Muscle of back (tissue), 11 donors: ENCODE data around the gene CPSF7. TPM values are rescaled to one million over a fixed set of nuclear protein-coding genes. Genes with fewer than 3 reads are reported as not detected.
"Not testable (repeated sequence)": the region's sequence is repeated elsewhere in the genome, so short reads cannot be mapped to it uniquely, and the experiment has no call there.

Experiments used
- DNase-seq, 3 donors: peaks; one replicate each; pipeline versions ENCODE4 v3.0.0 to v3.0.0-alpha.2; 2013
- polyA plus RNA-seq, 10 donors: library from polyadenylated mRNA; unstranded; fragments of 120-200 nt; gene quantifications; one replicate each; pipeline ENCODE4 v1.2.1, GENCODE V29; 2013; ENCODE audit not compliant: insufficient read length in 10 of 10

The CPSF7 gene
- polyA plus RNA-seq, 10 donors, result 55.2 to 79.3 (median 69.8) TPM

- no peak for DNase-seq
Measured at GRCh38 chr11:61445516-61445915, 15.7 kb upstream of the CPSF7 start.

GRCh38 chr11:61442616-61443015 lies 12.8 kb upstream of the CPSF7 start:
- DNase-seq, result no peak

GRCh38 chr11:61439615-61440014 lies 9.8 kb upstream of the CPSF7 start:
- DNase-seq, result no peak

DNA sequence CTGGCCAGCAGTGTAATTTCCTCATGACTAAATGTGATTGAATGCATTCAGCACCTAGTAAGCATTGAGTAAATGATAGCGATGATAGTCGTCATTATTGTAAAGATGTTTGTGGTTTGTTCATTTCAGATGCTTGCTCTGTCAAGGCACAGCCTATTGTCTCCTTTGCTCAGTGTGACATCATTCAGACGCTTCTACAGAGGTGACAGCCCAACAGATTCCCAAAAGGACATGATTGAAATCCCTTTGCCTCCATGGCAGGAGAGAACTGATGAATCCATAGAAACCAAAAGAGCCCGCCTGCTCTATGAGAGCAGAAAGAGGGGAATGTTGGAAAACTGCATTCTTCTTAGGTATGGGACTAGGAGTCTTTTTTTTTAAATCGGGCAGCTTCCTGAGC lies 7.7 kb upstream of the CPSF7 start:
- DNase-seq, result no peak

- not testable (repeated sequence) for DNase-seq
Measured at GRCh38 chr11:61430839-61431238, 1.1 kb upstream of the CPSF7 start.

GRCh38 chr11:61429346-61429690 lies 457 bp downstream of the CPSF7 start:
- peak in 2 of 3 donors; percentile 58 to 79 for DNase-seq

GRCh38 chr11:61425367-61426131 lies 4.2 kb downstream of the CPSF7 start:
- DNase-seq, result no peak

DNA sequence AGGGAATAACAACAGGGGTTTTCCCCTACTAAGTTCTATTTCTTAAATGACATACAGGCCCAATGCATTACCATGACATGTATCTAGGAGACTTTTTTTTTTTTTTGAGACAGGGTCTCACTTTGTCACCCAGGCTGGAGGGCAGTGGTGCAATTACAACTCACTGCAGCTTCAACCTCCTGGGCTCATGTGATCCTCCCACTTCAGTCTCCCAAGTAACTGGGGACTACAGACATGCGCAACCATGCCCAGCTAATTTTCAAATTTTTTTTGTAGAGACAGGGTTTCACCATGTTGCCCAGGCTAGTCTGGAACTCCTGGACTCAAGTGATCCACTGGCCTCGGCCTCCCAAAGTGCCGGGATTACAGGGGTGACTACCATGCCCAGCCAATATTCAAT lies 7.5 kb downstream of the CPSF7 start:
- DNase-seq, result no peak

DNA sequence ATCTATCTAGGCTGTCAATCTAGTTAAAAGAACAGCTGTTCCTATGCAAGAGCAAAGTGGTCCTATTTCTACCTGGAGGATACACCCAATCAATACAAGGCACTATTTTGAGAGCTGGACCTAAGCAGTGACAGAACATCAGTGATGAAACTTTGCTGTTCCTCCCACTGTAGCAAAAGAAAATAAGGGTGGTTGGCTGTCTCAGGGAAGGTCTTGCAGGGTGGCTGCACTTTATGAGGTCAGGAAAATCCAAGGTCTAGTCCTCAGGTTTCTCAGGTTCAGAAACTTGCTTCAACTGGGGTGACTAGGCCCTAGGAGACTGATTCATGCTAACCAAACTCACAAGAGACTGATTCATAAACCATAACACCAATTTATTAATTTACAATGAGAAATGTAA lies 11.6 kb downstream of the CPSF7 start:
- no peak for DNase-seq

- DNase-seq, result peak in 2 of 3 donors; percentile 16 to 38
Measured at GRCh38 chr11:61417670-61418069, 12.1 kb downstream of the CPSF7 start.

GRCh38 chr11:61416941-61417340 lies 12.8 kb downstream of the CPSF7 start:
- DNase-seq, result no peak

DNA sequence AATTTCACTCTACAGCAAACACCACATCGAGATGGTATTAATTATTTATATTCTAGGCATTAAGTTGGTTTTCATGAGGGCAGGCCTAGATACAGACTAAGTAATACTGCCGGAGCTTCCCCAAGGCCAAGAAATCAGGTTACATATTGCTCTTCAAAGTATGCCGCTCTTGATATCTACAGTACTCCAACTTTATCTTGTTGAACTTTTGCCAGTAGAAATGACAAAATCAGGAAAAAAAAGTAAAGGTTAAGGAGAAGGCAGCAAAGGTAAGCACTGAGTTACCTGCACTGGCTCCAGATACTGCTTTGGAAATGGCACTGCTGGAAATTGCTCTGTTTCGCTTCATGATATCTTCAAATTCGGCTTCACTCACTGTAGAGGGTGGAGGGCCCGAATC lies 14.4 kb downstream of the CPSF7 start:
- no peak for DNase-seq

- DNase-seq, result no peak
Measured at GRCh38 chr11:61414547-61414946, 15.2 kb downstream of the CPSF7 start.

DNA sequence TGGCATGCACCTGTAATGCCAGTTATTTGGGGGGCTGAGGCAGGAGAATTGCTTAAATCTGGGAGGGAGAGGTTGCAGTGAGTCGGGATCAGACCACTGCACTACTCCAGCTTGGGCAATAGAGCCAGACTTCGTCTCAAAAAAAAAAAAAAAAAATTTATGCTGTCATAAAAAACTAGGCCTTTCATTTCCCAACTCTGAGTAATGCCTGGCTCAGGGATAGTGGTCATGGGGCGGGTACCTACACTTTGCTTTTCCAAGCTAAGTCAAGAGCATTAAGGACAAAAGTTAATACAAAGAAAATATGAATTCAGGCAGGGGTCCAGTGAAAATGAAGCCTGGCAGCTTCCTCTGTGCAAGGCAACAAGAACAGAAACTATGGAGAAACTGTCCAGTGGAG lies 16.3 kb downstream of the CPSF7 start:
- DNase-seq, result no peak

GRCh38 chr11:61411589-61411988 lies 18.2 kb downstream of the CPSF7 start:
- DNase-seq, result no peak

- no peak for DNase-seq
Measured at GRCh38 chr11:61406991-61407728, 22.6 kb downstream of the CPSF7 start.

DNA sequence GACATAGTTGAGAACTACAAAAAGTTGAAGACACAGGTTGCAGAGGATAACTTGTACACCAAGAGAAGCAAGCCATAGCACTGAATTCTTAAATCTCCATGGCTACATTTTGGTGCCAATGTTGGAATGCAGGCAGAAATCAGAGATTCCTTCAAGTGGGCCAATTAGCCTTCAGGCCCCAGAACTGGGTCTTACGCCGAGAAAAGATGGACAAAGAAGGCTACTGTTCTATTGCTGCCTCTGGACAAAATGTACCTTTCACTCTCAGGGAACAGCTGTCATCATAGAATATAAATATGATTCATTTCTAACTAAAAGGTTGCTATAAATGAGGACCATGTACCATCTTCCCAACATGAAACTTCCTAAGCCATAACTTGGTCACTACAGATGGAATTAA lies 23.7 kb downstream of the CPSF7 start:
- DNase-seq, result no peak

GRCh38 chr11:61404641-61405040 lies 25.1 kb downstream of the CPSF7 start:
- DNase-seq, result no peak

DNA sequence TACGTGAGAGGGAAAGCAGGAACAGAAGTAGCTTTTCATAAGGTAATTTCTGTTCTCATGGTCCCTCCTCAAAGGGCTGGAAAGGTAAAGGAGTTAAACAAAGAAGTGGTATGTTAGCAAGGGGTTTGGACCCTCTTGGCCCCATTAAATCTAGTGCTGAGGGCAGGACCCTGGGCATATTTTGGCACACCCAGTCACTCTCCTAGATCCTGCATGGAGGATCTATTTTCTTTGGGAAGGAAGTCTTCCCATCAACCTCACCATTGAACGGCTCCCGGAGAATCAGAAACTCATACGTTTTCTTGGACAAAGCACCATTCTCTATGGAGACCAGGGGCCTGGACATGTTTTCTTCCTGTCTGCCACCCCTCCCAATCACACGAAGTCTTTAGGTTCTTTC lies 25.7 kb downstream of the CPSF7 start:
- no peak for DNase-seq

DNA sequence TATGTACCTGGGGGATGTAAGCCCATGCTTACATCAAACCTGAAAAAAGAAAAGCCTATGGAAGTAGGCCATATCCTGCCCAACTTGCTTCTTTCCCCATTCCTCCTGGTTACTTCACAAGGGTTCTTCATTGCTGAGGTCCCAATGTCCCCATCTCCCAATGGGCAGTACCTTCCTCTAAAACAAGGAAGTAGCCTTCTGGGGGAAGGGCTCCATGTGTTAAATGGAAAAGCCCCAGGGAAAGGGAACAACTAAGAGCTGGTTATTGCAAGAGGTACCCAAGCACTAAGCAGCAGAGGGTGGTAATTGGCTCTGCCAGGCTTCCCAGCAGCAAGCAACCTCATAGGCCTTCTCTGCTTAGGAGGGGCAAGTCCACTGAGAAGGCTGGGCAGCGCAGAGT lies 26.1 kb downstream of the CPSF7 start:
- DNase-seq, result no peak

- no peak for DNase-seq
Measured at GRCh38 chr11:61401573-61401972, 28.2 kb downstream of the CPSF7 start.

DNA sequence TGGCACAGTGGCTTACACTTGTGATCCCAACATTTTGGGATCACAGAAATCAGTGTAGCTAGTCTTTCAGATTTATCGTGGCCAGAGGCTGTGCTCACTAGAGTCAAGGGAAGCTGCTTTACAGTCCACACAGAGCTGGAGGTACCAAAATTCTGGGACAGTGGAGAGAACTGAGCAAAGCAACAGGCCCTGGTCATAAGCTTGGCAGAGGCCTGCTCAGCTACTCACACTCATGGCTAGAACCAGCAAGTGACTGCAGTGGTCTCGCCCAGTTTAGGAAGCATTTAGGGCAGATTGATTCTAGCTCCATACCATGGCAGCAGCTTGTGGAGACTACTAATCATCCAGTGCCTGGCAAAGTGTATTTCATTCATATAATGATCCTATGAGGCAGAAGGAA lies 28.6 kb downstream of the CPSF7 start:
- no peak for DNase-seq

- peak in 1 of 3 donors; percentile 58 for DNase-seq
Measured at GRCh38 chr11:61392981-61393595, 36.7 kb downstream of the CPSF7 start.
